HG02588 (cell line): ENCODE measurements around the gene NFIB.

Experiments used
- ATAC-seq: cut with Tn5 transposase; IDR thresholded peaks from one replicate; pipeline ENCODE4 v1.9.1; 2021; ENCODE audit warnings: mild to moderate bottlenecking, moderate library complexity; ENCODE audit not compliant: unreplicated experiment

NFIB gene

GRCh38 chr9:14281136-14281795, 32.7 kb downstream of the NFIB start:
- ATAC-seq: no peak

- ATAC-seq: no peak
Observed at GRCh38 chr9:14279671-14280070, 34.3 kb downstream of the NFIB start.

- no peak for ATAC-seq
Observed at GRCh38 chr9:14278291-14278721, 35.6 kb downstream of the NFIB start.

GRCh38 chr9:14277761-14278160, 36.2 kb downstream of the NFIB start:
- no peak for ATAC-seq

- ATAC-seq: no peak
Observed at GRCh38 chr9:14277244-14277643, 36.7 kb downstream of the NFIB start.

GRCh38 chr9:14275331-14275730, 38.6 kb downstream of the NFIB start:
- ATAC-seq: no peak

GRCh38 chr9:14273696-14274121, 40.2 kb downstream of the NFIB start:
- no peak for ATAC-seq

GRCh38 chr9:14272927-14273528, 40.9 kb downstream of the NFIB start:
- ATAC-seq: no peak

- no peak for ATAC-seq
Observed at GRCh38 chr9:14271093-14271673, 42.8 kb downstream of the NFIB start.

- ATAC-seq: no peak
Observed at GRCh38 chr9:14270358-14271092, 43.4 kb downstream of the NFIB start.

GRCh38 chr9:14269916-14270315, 44.0 kb downstream of the NFIB start:
- ATAC-seq: no peak

GRCh38 chr9:14263707-14264483, 50.0 kb downstream of the NFIB start:
- no peak for ATAC-seq

GRCh38 chr9:14262827-14263226, 51.1 kb downstream of the NFIB start:
- no peak for ATAC-seq

GRCh38 chr9:14261616-14262015, 52.3 kb downstream of the NFIB start:
- no peak for ATAC-seq

- ATAC-seq: no peak
Observed at GRCh38 chr9:14260101-14260500, 53.8 kb downstream of the NFIB start.

- no peak for ATAC-seq
Observed at GRCh38 chr9:14258660-14259239, 55.2 kb downstream of the NFIB start.

- no peak for ATAC-seq
Observed at GRCh38 chr9:14258156-14258555, 55.8 kb downstream of the NFIB start.

- ATAC-seq: no peak
Observed at GRCh38 chr9:14256588-14256987, 57.4 kb downstream of the NFIB start.

GRCh38 chr9:14251154-14252071, 62.5 kb downstream of the NFIB start:
- no peak for ATAC-seq

- no peak for ATAC-seq
Observed at GRCh38 chr9:14250794-14251153, 63.2 kb downstream of the NFIB start.
